ENCODE results near the gene TTC36. TPM values are rescaled to one million over a fixed set of nuclear protein-coding genes. Genes with fewer than 3 reads are reported as not detected.
"Not testable (repeated sequence)": the region's sequence is repeated elsewhere in the genome, so short reads cannot be mapped to it uniquely, and the experiment has no call there.

Gene TTC36, protein sequence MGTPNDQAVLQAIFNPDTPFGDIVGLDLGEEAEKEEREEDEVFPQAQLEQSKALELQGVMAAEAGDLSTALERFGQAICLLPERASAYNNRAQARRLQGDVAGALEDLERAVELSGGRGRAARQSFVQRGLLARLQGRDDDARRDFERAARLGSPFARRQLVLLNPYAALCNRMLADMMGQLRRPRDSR
- not detected in 2 replicates for total RNA-seq (2014; rRNA removed; shearing (Covaris generic); ENCODE audit: low replicate concordance)

DNA sequence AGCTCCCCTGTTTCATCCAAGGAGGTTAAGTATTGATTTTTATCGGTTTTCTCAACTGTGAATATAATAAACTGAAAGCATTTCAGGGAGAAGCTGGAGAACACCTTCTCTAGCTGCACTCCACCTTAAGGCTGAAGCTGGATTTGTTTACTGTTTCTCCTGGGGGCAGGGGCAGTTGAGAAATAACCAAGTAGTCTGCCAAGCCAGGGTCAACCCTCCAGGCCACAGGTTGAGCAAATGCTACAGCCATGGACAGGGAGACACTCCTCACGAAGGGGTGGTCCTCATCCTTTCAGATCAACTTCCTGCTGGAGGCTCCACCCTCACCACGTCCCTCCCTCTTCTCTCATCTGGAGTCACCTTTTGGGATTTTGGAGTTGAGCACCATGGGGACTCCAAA lies at the start of gene TTC36:
Gene TTC36, plus strand, starts transcription at position 366 of the 400 bp plus-strand sequence. Its CDS starts 21 bp downstream, at position 387.
- in situ Hi-C loops (cut with HindIII; ENCODE audit: low pct_unique_long_range_greater_than_20kb, low sequenced_read_pairs): no loop called here
- no peak for DNase-seq (ENCODE audit: low read depth)

DNA sequence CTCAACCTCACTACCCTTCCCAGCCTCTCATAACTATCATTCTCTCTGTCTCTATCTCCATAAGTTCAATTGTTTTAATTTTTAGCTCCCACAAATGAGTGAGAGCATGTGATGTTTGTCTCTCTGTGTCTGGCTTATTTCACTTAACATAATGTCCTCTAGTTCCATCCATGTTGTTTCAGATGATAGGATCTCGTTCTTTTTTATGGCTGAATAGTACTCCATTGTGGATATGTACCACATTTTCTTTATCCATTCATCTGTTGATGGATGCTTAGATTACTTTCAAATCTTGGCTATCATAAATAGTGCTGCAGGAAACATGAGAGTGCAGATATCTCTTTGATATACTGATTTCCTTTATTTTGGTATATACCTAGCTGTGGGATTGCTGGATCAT lies 46.0 kb upstream of the TTC36 start:
- DNase-seq (ENCODE audit: low read depth); in situ Hi-C loops (cut with HindIII; ENCODE audit: low pct_unique_long_range_greater_than_20kb, low sequenced_read_pairs): not testable (repeated sequence)

DNA sequence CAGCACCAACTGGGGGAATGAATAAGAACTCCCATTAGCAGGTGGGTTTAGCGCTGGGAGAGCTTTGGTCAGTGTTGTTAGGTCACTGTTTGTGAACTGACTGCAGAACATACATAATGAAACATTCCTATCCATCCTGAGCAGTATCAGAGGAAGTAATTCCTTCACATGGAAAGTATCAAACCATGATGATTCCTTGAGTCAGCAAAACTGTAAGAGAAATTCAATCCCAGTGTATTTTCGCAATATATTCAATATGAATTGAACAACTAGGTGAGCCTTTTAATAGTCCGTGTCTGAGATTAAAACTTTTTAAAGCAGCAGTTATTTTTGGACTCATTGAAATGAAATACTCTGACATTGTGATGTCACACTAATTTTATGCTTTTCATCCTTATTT lies 42.9 kb upstream of the TTC36 start:
- in situ Hi-C loops (cut with HindIII; ENCODE audit: low pct_unique_long_range_greater_than_20kb, low sequenced_read_pairs): no loop called here
- no peak for DNase-seq (ENCODE audit: low read depth)

DNA sequence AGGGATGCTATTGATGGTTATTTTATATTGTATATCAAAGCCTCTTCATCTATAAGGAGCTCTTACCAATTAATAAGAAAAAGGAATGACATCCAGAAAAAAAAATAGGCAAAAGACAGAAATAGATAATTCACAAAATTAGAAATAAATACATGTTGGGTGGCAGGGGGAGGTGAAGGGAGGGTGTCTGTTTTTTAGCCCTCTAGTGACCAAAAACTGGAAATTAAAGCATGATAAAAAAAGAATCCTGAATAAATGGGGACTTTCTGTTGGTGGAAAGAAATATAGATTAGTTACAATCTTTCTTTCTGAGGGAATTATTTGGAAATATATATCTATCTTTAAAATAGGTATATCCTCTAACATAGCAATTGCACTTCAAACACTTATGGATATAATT lies 42.0 kb upstream of the TTC36 start:
- in situ Hi-C loops (cut with HindIII; ENCODE audit: low pct_unique_long_range_greater_than_20kb, low sequenced_read_pairs): no loop called here
- no peak for DNase-seq (ENCODE audit: low read depth)

DNA sequence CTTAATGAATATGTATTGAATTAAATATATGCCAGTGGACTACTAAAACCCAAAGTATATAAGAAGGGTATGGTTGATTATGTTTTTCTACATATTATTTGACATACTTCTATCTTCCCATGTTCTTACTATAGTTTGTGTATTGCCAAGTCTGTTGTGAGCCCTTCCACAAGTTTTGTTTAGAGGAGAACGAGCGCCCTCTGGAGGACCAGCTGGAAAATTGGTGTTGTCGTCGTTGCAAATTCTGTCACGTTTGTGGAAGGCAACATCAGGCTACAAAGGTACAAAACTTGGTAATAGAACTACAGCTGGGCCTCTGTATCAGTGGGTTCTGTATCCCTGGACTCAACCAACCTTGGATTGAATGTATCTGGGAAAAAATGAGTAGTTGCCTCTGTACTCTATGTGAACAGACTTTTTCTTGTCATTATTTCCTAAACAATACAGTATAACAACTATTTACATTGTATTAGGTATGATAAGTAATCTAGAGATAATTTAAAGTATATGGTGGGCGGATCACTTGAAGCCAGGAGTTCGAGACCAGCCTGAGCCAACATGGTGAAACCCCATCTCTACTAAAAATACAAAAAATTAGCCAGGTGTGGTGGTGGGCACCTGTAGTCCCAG lies 38.7 kb upstream of the TTC36 start:
- peak; percentile 43 for DNase-seq (ENCODE audit: low read depth)
- in situ Hi-C loops (cut with HindIII; ENCODE audit: low pct_unique_long_range_greater_than_20kb, low sequenced_read_pairs): no loop called here

DNA sequence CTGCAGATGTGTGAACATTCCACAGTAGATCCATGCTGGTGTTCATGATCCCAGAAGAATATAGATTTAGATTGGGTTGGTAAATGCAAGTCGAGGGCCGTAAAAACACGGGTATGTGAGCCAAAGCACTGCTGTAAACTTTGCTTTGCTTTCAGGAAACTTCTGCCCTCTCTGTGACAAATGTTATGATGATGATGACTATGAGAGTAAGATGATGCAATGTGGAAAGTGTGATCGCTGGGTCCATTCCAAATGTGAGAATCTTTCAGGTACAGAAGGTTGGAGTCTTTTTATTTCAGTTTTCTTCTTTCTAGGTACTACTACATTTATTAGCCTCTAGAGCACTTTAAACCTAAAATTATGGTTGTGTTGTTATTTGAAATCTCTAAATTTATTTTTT lies 36.2 kb upstream of the TTC36 start:
- in situ Hi-C loops (cut with HindIII; ENCODE audit: low pct_unique_long_range_greater_than_20kb, low sequenced_read_pairs): no loop called here
- no peak for DNase-seq (ENCODE audit: low read depth)

DNA sequence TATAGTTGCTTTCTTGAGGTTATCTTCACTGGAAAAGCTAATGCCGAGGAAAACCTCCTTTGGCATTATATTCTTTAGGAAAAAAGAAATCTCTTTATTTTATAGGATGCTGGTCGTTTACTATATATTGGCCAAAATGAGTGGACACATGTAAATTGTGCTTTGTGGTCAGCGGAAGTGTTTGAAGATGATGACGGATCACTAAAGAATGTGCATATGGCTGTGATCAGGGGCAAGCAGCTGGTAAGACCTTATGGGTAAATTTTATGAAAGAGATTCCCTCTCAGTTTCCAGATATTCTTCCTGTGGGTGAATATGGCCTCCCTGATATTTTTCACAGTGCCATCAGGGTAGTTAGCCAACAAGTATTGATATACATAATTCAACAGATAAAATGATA lies 29.4 kb upstream of the TTC36 start:
- DNase-seq (ENCODE audit: low read depth): no peak
- in situ Hi-C loops (cut with HindIII; ENCODE audit: low pct_unique_long_range_greater_than_20kb, low sequenced_read_pairs): no loop called here

DNA sequence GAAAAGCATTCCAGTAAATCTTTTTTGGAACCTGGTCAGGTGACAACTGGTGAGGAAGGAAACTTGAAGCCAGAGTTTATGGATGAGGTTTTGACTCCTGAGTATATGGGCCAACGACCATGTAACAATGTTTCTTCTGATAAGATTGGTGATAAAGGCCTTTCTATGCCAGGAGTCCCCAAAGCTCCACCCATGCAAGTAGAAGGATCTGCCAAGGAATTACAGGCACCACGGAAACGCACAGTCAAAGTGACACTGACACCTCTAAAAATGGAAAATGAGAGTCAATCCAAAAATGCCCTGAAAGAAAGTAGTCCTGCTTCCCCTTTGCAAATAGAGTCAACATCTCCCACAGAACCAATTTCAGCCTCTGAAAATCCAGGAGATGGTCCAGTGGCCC lies 24.1 kb upstream of the TTC36 start:
- in situ Hi-C loops (cut with HindIII; ENCODE audit: low pct_unique_long_range_greater_than_20kb, low sequenced_read_pairs): no loop called here
- DNase-seq (ENCODE audit: low read depth): no peak

DNA sequence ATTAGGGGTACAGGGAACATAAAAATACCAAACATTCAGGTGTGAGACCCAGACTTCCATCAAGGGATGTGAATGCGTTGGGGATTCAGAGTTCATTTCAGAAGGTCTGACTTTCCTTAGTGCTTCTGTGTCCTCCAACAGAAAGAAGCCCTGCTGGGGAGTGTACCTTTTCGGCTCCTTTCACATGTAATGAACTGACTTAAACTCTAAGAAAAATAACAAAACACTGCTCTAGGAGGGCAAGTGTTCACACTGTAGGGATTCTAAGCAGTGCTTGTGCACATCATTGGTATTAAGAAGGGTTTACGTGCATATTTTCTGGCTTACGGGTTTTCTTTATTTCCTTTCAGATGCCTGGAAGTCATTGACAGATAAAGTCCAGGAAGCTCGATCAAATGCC lies 15.7 kb upstream of the TTC36 start:
- in situ Hi-C loops (cut with HindIII; ENCODE audit: low pct_unique_long_range_greater_than_20kb, low sequenced_read_pairs): no loop called here
- DNase-seq (ENCODE audit: low read depth): no peak

DNA sequence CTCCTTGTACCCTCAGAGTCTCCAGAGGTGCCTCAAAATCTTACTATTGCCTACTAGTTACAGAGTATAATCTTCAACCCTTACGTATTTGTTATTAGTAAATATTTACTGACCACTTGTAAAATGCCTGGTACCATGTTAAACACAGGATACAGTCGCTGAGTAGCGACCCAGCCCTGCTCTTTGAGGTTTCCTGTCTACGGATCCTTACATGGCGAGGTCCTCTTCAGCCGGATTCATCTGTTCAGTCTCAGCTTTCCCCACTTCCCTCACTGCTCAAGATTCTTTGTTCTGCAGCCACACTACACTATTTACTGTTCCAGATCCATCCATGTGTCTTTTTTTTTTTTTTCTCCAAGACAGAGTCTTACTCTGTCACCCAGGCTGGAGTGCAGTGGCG lies 13.2 kb upstream of the TTC36 start:
- in situ Hi-C loops (cut with HindIII; ENCODE audit: low pct_unique_long_range_greater_than_20kb, low sequenced_read_pairs): no loop called here

DNA sequence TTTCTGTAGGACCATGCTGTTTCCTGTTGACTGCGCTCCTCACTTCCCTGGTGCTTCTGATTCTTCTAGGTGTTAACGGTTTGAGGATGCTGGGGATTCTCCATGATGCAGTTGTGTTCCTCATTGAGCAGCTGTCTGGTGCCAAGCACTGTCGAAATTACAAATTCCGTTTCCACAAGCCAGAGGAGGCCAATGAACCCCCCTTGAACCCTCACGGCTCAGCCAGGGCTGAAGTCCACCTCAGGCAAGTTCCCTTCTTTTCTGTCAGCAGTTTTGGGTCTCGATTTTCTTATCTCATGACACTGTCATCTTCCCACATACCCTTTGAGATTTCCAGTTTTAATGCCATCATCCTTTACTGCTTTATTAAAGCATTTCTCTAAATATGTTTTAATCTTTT lies 7.7 kb upstream of the TTC36 start:
- in situ Hi-C loops (cut with HindIII; ENCODE audit: low pct_unique_long_range_greater_than_20kb, low sequenced_read_pairs): no loop called here

More for the DNA sequence above, 13.2 kb upstream of the TTC36 start:
- no peak for DNase-seq (ENCODE audit: low read depth)

DNA sequence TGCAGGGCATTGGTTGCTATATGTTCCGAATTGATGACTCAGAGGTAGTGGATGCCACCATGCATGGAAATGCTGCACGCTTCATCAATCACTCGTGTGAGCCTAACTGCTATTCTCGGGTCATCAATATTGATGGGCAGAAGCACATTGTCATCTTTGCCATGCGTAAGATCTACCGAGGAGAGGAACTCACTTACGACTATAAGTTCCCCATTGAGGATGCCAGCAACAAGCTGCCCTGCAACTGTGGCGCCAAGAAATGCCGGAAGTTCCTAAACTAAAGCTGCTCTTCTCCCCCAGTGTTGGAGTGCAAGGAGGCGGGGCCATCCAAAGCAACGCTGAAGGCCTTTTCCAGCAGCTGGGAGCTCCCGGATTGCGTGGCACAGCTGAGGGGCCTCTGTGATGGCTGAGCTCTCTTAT lies 5.4 kb upstream of the TTC36 start:
- in situ Hi-C loops (cut with HindIII; ENCODE audit: low pct_unique_long_range_greater_than_20kb, low sequenced_read_pairs): no loop called here
- DNase-seq (ENCODE audit: low read depth): no peak

More for the DNA sequence above, 7.7 kb upstream of the TTC36 start:
- no peak for DNase-seq (ENCODE audit: low read depth)

DNA sequence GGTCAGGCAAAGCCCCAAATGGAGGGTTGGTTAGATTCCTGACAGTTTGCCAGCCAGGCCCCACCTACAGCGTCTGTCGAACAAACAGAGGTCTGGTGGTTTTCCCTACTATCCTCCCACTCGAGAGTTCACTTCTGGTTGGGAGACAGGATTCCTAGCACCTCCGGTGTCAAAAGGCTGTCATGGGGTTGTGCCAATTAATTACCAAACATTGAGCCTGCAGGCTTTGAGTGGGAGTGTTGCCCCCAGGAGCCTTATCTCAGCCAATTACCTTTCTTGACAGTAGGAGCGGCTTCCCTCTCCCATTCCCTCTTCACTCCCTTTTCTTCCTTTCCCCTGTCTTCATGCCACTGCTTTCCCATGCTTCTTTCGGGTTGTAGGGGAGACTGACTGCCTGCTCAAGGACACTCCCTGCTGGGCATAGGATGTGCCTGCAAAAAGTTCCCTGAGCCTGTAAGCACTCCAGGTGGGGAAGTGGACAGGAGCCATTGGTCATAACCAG lies 4.7 kb upstream of the TTC36 start:
- in situ Hi-C loops (cut with HindIII; ENCODE audit: low pct_unique_long_range_greater_than_20kb, low sequenced_read_pairs): no loop called here
- peak; percentile 19 for DNase-seq (ENCODE audit: low read depth)

DNA sequence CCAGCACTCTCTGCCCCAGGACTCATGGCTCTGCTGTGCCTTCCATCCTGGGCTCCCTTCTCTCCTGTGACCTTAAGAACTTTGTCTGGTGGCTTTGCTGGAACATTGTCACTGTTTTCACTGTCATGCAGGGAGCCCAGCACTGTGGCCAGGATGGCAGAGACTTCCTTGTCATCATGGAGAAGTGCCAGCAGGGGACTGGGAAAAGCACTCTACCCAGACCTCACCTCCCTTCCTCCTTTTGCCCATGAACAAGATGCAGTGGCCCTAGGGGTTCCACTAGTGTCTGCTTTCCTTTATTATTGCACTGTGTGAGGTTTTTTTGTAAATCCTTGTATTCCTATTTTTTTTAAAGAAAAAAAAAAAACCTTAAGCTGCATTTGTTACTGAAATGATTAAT lies 2.9 kb upstream of the TTC36 start:
- in situ Hi-C loops (cut with HindIII; ENCODE audit: low pct_unique_long_range_greater_than_20kb, low sequenced_read_pairs): no loop called here
- DNase-seq (ENCODE audit: low read depth): no peak

DNA sequence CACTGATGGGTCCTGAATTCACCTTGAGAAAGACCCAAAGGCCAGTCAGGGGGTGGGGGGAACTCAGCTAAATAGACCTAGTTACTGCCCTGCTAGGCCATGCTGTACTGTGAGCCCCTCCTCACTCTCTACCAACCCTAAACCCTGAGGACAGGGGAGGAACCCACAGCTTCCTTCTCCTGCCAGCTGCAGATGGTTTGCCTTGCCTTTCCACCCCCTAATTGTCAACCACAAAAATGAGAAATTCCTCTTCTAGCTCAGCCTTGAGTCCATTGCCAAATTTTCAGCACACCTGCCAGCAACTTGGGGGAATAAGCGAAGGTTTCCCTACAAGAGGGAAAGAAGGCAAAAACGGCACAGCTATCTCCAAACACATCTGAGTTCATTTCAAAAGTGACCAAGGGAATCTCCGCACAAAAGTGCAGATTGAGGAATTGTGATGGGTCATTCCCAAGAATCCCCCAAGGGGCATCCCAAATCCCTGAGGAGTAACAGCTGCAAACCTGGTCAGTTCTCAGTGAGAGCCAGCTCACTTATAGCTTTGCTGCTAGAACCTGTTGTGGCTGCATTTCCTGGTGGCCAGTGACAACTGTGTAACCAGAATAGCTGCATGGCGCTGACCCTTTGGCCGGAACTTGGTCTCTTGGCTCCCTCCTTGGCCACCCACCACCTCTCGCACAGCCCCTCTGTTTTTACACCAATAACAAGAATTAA lies 2.4 kb upstream of the TTC36 start:
- in situ Hi-C loops (cut with HindIII; ENCODE audit: low pct_unique_long_range_greater_than_20kb, low sequenced_read_pairs): no loop called here
- DNase-seq (ENCODE audit: low read depth): no peak

DNA sequence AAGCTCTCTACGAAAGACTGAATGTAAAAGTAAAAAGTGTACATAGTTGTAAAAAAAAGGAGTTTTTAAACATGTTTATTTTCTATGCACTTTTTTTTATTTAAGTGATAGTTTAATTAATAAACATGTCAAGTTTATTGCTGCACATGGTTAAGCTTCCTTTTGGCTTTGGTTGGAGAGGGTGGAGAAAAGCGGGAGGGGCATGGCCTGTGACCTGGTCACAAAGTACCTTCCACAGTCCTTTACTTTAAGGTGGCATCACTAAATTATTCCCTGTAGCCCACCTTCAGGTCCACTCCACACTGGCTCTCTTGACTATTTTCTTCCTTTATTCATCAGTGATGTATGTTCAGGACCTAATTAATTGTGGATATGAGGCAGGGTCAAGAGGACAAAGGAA lies 586 bp upstream of the TTC36 start:
- no peak for DNase-seq (ENCODE audit: low read depth)
- in situ Hi-C loops (cut with HindIII; ENCODE audit: low pct_unique_long_range_greater_than_20kb, low sequenced_read_pairs): no loop called here

DNA sequence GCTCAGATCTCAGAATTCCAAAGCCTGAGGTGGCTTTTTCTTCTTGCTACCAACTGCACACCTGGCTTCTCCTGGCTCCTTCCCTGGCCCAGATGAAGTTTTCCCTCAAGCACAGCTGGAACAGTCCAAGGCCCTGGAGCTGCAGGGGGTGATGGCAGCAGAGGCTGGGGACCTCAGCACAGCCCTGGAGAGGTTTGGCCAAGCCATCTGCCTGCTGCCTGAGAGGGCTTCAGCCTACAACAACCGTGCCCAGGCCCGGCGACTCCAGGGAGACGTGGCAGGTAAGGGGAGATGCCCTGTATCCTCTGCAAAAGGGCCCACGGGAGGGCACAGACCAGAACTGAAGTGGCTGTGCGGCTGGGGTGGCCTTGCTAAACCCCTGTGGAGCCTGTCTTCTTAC lies 1.2 kb downstream of the TTC36 start:
- in situ Hi-C loops (cut with HindIII; ENCODE audit: low pct_unique_long_range_greater_than_20kb, low sequenced_read_pairs): no loop called here
- DNase-seq (ENCODE audit: low read depth): no peak

DNA sequence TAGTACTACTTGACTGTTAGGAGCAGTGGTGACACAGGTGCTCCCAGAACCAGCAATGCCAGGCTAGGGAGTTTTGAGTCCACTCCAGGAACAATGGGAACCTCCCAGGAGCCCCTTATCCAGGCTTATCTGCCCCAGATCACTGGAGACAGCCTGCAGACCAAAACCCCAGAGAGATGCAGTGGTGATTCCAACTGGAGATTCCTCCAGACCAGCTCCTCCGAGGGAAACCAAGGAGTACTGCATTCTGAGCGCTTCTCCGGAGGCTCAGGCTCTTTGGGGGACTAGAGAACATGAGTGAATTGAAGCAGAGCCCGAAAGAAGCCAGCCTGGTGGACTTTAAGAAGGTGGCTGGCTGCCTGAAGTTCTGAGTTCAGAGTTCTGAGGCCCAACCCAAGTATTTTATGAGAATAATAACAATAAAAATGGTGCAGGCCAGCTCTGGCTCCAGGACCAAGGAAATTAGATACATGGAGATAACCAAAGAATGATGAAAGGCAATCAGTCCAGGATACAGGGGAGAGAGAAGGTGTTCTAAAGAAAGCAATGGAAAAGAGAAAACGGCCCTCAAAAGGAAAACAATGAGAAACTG lies 2.4 kb downstream of the TTC36 start:
- in situ Hi-C loops (cut with HindIII; ENCODE audit: low pct_unique_long_range_greater_than_20kb, low sequenced_read_pairs): no loop called here
- DNase-seq (ENCODE audit: low read depth): no peak

DNA sequence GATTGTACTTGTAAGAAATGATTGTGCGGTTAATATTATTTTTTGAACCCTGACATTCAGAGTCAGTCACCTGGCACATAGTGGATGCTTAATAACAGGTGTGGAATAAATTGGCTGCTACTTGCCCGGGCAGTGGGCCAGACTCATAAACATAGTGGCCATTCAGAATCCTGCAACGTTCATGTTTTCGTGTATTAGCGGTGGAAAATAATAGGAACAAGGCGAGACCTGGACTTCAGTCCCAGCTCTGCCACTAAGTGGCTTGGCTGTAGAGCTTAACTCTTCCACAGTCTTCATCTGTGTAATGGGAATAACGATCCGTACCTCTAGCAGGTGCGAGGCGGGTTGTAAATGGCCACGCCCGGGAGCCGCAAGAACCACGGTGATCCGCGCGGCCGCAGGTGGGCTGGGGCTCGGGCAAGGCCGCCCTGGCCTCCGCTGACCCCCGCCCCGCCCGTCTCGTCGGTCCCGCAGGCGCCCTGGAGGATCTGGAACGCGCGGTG lies 3.0 kb downstream of the TTC36 start:
- DNase-seq (ENCODE audit: low read depth): peak; percentile 8
- in situ Hi-C loops (cut with HindIII; ENCODE audit: low pct_unique_long_range_greater_than_20kb, low sequenced_read_pairs): no loop called here

Measured in Caki2 (cell line).